ENCODE data around the gene CRPPA.
A peak's percentile ranks its signal among the peaks of the same experiment; 100 is the strongest.
"Not testable (repeated sequence)": the region's sequence is repeated elsewhere in the genome, so short reads cannot be mapped to it uniquely, and the experiment has no call there.

The CRPPA gene

DNA sequence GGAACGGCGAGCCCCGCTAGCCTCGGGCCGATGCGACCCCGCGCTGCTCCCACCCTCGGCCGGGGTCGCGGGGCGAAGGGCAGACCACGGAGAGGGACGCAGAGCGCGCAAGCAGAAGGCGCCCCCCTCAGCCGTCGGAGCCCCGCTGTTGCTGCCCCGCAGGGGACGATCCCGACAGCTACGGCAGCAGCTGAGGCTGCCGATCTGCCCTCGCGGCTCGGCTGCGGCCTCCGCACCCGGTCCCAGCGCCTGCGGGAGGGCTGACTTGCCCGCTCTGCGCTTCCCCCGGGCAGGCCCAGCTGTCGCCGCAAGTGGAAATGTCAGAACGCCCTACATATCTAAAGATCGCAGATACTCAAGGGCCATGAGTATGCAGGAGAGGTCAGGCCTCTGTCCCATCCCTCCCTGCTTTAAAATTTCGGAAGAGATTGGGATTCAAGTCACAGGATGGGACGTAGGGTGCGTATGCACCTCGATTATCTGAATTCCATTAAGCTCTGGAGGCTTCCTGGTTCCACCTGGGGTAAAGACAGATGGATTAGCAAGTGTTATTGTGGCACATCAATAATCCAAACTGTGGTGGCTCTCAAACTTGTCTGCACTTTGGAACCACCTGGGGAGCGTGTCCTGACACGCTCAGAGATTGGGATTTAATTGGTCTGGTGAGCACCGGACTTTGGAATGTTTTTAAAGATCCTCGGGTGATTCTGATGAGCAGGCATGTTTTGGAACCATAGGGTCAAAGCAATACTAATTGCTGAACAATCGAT, at the start of gene CRPPA:
CRPPA (minus strand) TSS at position 206 of the 770 bp plus-strand sequence. CDS start 216 bp downstream, outside the sequence.
- DNase-seq = peak; percentile 25 to 34

DNA sequence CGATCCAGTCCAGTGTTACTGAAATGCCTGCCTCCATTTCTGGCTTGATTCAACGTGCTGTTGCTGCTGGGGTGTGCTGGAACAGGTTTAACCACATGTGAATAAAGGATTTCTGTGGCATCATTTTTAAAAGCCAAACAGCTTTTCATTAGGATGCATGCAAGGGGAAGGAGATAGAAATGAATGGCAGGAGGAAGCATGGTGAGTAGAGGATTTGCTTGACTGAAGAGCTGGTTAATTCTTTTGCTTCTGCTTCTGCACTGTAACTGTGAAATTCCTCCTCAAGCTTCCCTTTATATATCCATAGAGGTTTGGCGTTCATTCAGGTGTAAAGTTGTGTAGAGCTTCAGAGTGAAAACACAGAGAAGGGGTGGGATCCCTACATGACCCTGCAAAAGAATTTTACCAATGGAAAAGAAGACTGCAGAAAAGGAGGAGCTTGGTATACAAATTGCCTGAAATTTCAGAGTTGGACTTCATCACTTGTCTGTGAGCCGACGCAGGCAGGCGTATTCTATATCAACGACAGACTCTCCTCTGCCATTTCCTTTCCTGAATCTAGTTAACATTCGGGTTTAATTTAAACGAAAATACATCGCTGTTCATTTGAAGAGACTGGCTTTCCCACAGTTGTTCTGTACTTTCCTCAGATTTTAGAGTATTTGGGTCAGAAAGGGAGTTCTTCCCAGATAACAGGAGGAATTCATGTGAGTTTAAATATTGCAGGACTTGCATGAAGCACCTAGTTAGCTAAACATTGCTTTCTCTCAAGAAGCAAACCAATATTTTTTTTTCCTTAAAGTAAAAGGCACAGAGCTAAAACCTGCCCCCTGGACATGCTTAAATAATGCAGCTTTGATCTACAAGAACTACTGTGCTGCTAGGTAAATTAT, 44.4 kb upstream of the CRPPA start, which contains the start of gene SOSTDC1:
SOSTDC1 (minus strand) TSS at position 270 of the 893 bp plus-strand sequence; CDS start at position 200, 70 bp downstream.
- DNase-seq = no peak

GRCh38 chr7:16463949-16464715, 42.8 kb upstream of the CRPPA start:
- no peak for DNase-seq

- DNase-seq = no peak
Measured at GRCh38 chr7:16463520-16463919, 42.2 kb upstream of the CRPPA start.

- no peak for DNase-seq
Measured at GRCh38 chr7:16462431-16462889, 41.1 kb upstream of the CRPPA start.

DNA sequence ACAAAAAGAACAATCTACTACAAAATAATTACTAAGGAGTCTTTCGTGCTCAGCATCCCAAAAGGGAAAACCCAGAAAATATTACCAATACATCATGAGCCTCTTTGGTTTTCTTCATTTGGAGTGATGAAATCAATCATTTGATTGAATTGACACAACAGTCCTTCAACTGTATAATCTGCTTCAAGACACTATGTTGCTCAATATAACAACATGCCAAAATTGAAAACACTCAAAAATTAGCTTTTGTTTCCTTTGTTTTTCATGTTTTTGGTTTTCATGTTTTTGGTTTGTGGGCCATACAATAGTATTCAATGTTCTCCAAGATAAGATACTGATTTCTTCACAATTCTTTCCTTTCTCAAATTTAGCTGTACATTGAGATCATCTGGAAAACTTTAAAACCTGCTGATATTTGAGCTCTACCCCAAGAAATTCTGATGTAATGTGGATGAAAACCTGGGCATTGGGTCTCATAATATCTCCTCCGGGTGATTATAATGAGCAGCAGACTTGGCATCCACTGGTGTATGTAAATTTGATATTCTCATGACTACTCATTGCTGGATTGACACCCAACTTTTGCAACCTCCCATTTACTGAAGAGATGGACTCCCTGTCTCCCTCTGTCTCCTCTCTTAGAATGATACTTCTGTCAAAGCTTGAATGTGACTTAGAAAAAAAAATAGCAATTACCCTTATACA, 39.6 kb upstream of the CRPPA start:
- no peak for DNase-seq

DNA sequence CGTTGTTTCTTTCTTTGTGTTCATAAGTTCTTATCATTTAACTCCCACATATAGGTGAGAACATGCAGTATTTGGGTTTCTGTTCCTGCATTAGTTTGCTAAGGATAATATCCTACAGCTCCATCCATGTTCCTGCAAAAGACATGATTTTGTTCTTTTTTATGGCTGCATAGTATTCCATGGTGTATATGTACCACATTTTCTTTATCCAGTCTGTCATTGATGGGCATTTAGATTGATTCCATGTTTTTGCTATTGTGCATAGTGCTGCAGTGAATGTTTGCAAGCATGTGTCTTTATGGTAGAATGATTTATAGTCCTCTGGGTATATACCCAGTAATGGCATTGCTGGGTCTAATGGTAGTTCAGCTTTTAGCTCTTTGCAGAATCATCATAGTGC, 35.0 kb upstream of the CRPPA start:
- DNase-seq = not testable (repeated sequence)

- DNase-seq = no peak
Measured at GRCh38 chr7:16455591-16455990, 34.3 kb upstream of the CRPPA start.

GRCh38 chr7:16450366-16450765, 29.0 kb upstream of the CRPPA start:
- DNase-seq = no peak

GRCh38 chr7:16447876-16448275, 26.5 kb upstream of the CRPPA start:
- no peak for DNase-seq

DNA sequence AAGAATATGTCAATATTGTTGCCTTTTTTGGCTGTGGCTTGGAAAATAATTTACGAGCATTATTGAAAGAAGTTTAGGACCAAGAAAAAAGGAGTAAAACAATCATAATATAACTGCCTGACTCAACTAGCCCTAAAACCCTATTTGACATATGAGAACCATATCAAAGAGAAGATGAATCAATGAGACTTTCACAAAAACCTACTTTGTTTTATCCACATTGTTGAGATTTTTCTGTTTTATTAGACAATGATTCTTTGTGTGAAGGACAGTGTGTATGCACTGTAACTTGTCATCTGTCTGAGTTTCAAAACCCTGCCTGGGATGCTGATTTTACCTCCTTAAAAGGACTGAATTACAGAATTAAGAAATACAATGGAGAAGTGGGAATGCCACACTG, 25.2 kb upstream of the CRPPA start:
- DNase-seq = no peak

DNA sequence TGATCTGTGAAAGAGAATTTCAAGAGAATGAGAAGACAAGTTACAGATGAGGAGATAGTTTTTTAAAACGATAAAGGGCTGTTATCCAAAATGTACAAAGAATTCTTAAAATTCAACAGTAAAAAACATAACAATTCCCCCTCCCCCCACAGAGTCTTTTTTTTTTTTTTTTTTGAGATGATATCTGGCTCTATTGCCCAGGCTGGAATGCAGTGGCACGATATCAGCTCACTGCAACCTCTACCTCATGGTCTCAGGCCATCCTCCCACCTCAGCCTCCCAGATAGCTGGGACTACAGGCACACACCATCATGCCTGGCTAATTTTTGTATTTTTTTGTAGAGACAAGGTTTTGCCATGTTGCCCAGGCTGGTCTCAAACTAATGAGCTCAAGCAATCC, 22.5 kb upstream of the CRPPA start:
- DNase-seq = not testable (repeated sequence)

- DNase-seq = no peak
Measured at GRCh38 chr7:16438988-16439387, 17.6 kb upstream of the CRPPA start.

GRCh38 chr7:16436306-16436705, 15.0 kb upstream of the CRPPA start:
- no peak for DNase-seq

DNA sequence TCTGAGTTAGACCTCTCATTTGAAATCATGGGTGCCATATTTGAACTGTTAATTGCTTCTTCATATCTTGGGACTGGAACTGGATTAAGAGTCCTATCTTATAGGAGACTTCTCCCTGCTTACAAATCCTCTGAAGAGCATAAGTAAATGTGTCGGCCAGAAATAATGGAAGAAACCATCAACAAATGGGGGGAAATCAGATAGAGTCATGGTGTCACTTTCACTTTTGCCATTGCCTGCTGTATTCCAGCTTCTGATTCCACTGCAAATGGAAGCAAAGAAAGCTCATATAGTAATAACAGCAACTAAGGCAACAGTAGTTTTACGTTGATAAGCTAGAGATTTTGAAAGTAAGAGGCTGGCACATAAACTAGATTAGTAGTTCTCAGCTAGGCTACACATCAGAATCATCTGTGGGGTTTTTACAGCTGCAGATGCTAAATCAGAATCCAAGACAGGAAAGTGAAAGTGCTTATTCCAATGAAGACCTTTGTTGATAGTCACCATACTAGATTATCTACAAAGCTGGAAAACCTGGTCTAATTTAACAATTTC, 12.3 kb upstream of the CRPPA start:
- no peak for DNase-seq

DNA sequence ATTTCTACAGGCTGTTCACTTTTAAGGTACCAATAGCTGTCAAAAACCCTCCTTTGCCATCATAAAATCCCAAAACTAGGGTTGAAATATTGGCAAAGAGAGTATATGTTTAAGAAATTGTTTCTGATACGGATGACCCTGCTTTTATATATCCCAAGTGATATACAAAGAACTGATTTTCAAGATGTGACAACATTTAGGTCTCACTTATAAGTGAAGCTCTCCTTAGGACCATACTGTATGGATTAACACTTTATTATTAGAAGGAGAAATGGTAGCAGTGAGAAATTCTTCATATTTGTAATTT, 11.0 kb upstream of the CRPPA start:
- DNase-seq = no peak

- DNase-seq = peak; percentile 14 to 55
Measured at GRCh38 chr7:16431646-16432424, 10.5 kb upstream of the CRPPA start.

DNA sequence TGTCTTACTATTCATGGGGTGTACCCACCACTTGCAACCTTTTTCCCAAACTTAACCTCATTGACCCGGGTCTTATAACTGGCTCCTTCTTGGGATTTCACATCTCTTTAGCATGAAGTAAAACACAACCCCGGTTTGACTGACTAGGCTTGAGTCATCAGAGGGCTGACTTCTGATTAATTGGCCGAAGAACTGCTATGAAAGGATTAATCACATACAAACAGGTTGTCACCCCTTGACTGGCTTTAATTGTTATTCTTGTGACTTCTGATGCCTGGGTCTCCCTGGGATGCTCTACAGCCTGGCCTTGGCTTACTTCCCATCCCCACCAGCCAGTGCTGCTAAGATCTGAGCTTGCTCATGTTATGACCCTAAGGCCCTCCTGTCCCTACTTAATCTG, 8.8 kb upstream of the CRPPA start:
- DNase-seq = no peak

GRCh38 chr7:16428672-16429071, 7.3 kb upstream of the CRPPA start:
- DNase-seq = no peak

DNA sequence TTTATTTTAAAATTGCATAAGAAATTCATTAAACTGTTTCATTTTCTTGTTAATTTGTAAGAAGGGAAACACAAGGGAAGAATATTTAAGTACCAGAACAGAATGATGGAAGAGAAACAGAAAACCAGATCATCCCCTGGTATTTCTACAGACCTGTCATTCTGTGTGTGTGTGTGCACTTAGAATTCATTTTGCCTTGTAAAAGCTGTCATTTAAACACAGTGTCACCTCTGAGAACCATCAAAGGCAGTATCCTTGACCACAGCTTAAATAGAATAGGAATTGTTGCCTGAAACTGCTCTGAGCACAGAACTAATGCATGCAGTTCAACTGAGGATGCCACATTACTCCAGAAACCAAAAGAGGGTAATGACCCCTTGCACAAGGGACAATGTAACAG, 6.8 kb upstream of the CRPPA start:
- DNase-seq = no peak

DNA sequence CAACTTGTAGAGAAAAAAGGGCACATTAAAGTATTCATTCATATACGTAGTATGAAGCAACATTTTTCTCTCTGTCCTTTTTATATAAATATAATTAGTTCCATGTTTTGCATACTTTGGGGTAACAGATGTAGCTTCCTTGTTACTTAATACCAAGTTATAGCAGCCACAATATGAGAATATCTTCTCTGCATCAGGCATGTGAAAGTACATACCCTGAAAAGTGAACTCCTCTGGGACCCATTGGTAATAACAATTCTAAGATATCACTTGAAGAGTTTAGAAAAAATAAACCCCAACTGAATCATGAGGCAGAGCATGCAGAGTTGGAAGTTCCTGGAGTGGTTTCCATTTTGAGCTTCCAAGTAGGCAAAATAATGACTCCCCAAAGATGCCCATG, 2.4 kb upstream of the CRPPA start:
- DNase-seq = no peak
